HepG2 (cell line): ENCODE data around the gene ARL6IP4. TPM values are rescaled to one million over a fixed set of nuclear protein-coding genes. Genes with fewer than 3 reads are reported as not detected.

Experiments
- E2F5 ChIP-seq: sonication (generic); formaldehyde crosslinking; conservative IDR thresholded peaks from 2 replicates; pipeline ENCODE4 v1.4.0; 2020; ENCODE audit warnings: missing genetic modification reagents
- HHEX ChIP-seq: IDR thresholded peaks from 2 replicates; pipeline ENCODE4 v1.6.1; 2016; ENCODE audit warnings: control low read depth
- IKZF4 ChIP-seq: sonication (generic); formaldehyde crosslinking; IDR thresholded peaks from 2 replicates; pipeline ENCODE4 v1.5.1; 2020; ENCODE audit warnings: borderline replicate concordance, mild to moderate bottlenecking, low read depth, missing genetic modification reagents; ENCODE audit errors: not compliant biosample characterization
- MED1 ChIP-seq: sonication (generic); formaldehyde crosslinking; IDR thresholded peaks from 2 replicates; pipeline ENCODE4 v1.4.0; 2020; ENCODE audit warnings: missing genetic modification reagents
- MEIS1 ChIP-seq: sonication (generic); formaldehyde crosslinking; IDR thresholded peaks from 2 replicates; pipeline ENCODE4 v1.9.0; 2021; ENCODE audit warnings: mild to moderate bottlenecking, missing genetic modification reagents, moderate library complexity, borderline replicate concordance
- MYC ChIP-seq: sonication (generic); formaldehyde crosslinking; IDR thresholded peaks from 2 replicates; pipeline ENCODE4 v1.9.0; 2021; ENCODE audit warnings: missing genetic modification reagents, borderline replicate concordance
- ONECUT2 ChIP-seq: sonication (generic); formaldehyde crosslinking; IDR thresholded peaks from 2 replicates; pipeline ENCODE4 v1.4.0; 2020; ENCODE audit warnings: missing genetic modification reagents
- SATB2 ChIP-seq: sonication (generic); formaldehyde crosslinking; IDR thresholded peaks from 2 replicates; pipeline ENCODE4 v1.5.0; 2020; ENCODE audit warnings: missing genetic modification reagents
- TARDBP ChIP-seq: sonication (generic); formaldehyde crosslinking; IDR thresholded peaks from 2 replicates; pipeline ENCODE4 v1.8.0; 2022; ENCODE audit warnings: mild to moderate bottlenecking, missing genetic modification reagents
- TBP ChIP-seq: sonication (generic); formaldehyde crosslinking; IDR thresholded peaks from 2 replicates; pipeline ENCODE4 v1.5.0; 2020; ENCODE audit warnings: missing genetic modification reagents
- WIZ ChIP-seq: sonication (generic); formaldehyde crosslinking; IDR thresholded peaks from 2 replicates; pipeline ENCODE4 v1.5.1; 2020; ENCODE audit warnings: mild to moderate bottlenecking, missing genetic modification reagents
- ZMAT3 ChIP-seq: sonication (generic); formaldehyde crosslinking; conservative IDR thresholded peaks from 2 replicates; pipeline ENCODE4 v1.7.0; 2021; ENCODE audit warnings: missing genetic modification reagents
- ZNF24 ChIP-seq: fragments of 450-650 bp; IDR thresholded peaks from 2 replicates; pipeline ENCODE4 v1.6.1; 2017; ENCODE audit warnings: antibody characterized with exemption, mild to moderate bottlenecking
- ZNF282 ChIP-seq: fragments of 450-650 bp; IDR thresholded peaks from 2 replicates; pipeline ENCODE4 v1.6.1; 2018; ENCODE audit not compliant: partially characterized antibody
- ZNF333 ChIP-seq: sonication (generic); formaldehyde crosslinking; IDR thresholded peaks from 2 replicates; pipeline ENCODE4 v1.4.0; 2020; ENCODE audit warnings: mild to moderate bottlenecking, missing genetic modification reagents, borderline replicate concordance
- ZNF33A ChIP-seq: sonication (generic); formaldehyde crosslinking; IDR thresholded peaks from 2 replicates; pipeline ENCODE4 v1.5.1; 2020; ENCODE audit warnings: missing genetic modification reagents, mild to moderate bottlenecking, moderate library complexity, borderline replicate concordance
- ZNF350 ChIP-seq: sonication (generic); formaldehyde crosslinking; IDR thresholded peaks from 2 replicates; pipeline ENCODE4 v1.4.0; 2020; ENCODE audit warnings: mild to moderate bottlenecking, low read depth, missing genetic modification reagents, borderline replicate concordance
- ZNF383 ChIP-seq: sonication (generic); formaldehyde crosslinking; IDR thresholded peaks from 2 replicates; pipeline ENCODE4 v1.4.0; 2020; ENCODE audit warnings: missing genetic modification reagents, mild to moderate bottlenecking, borderline replicate concordance
- ZNF460 ChIP-seq: sonication (generic); formaldehyde crosslinking; IDR thresholded peaks from 2 replicates; pipeline ENCODE4 v1.5.1; 2020; ENCODE audit warnings: missing genetic modification reagents, mild to moderate bottlenecking, borderline replicate concordance
- ZNF547 ChIP-seq: sonication (generic); formaldehyde crosslinking; IDR thresholded peaks from 2 replicates; pipeline ENCODE4 v1.5.1; 2020; ENCODE audit warnings: mild to moderate bottlenecking, missing genetic modification reagents
- ZNF580 ChIP-seq: IDR thresholded peaks from 2 replicates; pipeline ENCODE4 v1.6.1; 2016; ENCODE audit warnings: low read depth, borderline replicate concordance
- ZSCAN12 ChIP-seq: sonication (generic); formaldehyde crosslinking; IDR thresholded peaks from 2 replicates; pipeline ENCODE4 v1.9.0; 2021; ENCODE audit warnings: mild to moderate bottlenecking, missing genetic modification reagents
- ZSCAN21 ChIP-seq: sonication (generic); formaldehyde crosslinking; IDR thresholded peaks from 2 replicates; pipeline ENCODE4 v1.8.0; 2022; ENCODE audit warnings: mild to moderate bottlenecking, missing genetic modification reagents, moderate library complexity, borderline replicate concordance
- polyA plus RNA-seq, 8 experiments: library from polyadenylated mRNA; depleted of rRNA in 3 of 8; stranded (reverse) in 7 of 8; unstranded in 1 of 8; fragments of >200 nt; fragmentation: Illumina TruSeq in 4 of 8; extraction: Trizol in 4 of 8; gene quantifications; 2 replicates each; pipeline versions ENCODE4 v1.2.1 to v1.2.3, GENCODE V29; 2011 to 2016; ENCODE audit warnings: low read depth in 4 of 8, missing spikeins in 1 of 8, mixed read lengths in 1 of 8; ENCODE audit not compliant: insufficient read depth in 1 of 8
- total RNA-seq, 5 experiments: library from RNA; depleted of rRNA; stranded (reverse); fragments of >200 nt; fragmentation: Illumina TruSeq; extraction: Trizol; gene quantifications; 2 replicates each; pipeline ENCODE4 v1.2.3, GENCODE V29; 2016; ENCODE audit warnings: low read depth in 1 of 5
- TF ChIP-seq, protein P1 (sequence below): sonication (generic); formaldehyde crosslinking; IDR thresholded peaks from 2 replicates; pipeline ENCODE4; 2020; ENCODE audit warnings: missing genetic modification reagents, mild to moderate bottlenecking, borderline replicate concordance
- TF ChIP-seq, protein P2 (sequence below): sonication (generic); formaldehyde crosslinking; IDR thresholded peaks from 2 replicates; pipeline ENCODE4 v1.8.0; 2022; ENCODE audit warnings: missing genetic modification reagents, mild to moderate bottlenecking, inconsistent platforms, borderline replicate concordance

The ARL6IP4 gene
- total and polyA plus RNA-seq, 2 of the 13 experiments (the other 11 are each of a cell fraction or from before 2014, with no cell fraction given) = 155 to 220 TPM

- TF ChIP-seq IKZF4 (CRISPR knock-in tag) = peak; percentile 31
- peak; percentile 89 for TF ChIP-seq MYC (CRISPR knock-in tag)
- TF ChIP-seq TBP = no peak
- peak; percentile 82; the same call in 1 of the 2 replicates for TF ChIP-seq ZNF580 (CRISPR knock-in tag)
- TF ChIP-seq, protein P1, sequence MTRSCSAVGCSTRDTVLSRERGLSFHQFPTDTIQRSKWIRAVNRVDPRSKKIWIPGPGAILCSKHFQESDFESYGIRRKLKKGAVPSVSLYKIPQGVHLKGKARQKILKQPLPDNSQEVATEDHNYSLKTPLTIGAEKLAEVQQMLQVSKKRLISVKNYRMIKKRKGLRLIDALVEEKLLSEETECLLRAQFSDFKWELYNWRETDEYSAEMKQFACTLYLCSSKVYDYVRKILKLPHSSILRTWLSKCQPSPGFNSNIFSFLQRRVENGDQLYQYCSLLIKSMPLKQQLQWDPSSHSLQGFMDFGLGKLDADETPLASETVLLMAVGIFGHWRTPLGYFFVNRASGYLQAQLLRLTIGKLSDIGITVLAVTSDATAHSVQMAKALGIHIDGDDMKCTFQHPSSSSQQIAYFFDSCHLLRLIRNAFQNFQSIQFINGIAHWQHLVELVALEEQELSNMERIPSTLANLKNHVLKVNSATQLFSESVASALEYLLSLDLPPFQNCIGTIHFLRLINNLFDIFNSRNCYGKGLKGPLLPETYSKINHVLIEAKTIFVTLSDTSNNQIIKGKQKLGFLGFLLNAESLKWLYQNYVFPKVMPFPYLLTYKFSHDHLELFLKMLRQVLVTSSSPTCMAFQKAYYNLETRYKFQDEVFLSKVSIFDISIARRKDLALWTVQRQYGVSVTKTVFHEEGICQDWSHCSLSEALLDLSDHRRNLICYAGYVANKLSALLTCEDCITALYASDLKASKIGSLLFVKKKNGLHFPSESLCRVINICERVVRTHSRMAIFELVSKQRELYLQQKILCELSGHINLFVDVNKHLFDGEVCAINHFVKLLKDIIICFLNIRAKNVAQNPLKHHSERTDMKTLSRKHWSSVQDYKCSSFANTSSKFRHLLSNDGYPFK = no peak; the same call in 1 of the 2 replicates
- peak; percentile 88 for TF ChIP-seq TARDBP (CRISPR knock-in tag)
- no peak for TF ChIP-seq ZNF383 (CRISPR knock-in tag)
- 0 out of 2 replicates have a peak, but pooled peaks have one; percentile 8 for TF ChIP-seq ZNF24
- TF ChIP-seq WIZ (CRISPR knock-in tag) = no peak
- peak; percentile 90 for TF ChIP-seq ZMAT3
- TF ChIP-seq ZNF350 (CRISPR knock-in tag) = peak; percentile 94; the same call in 1 of the 2 replicates
- no peak for TF ChIP-seq ONECUT2 (CRISPR knock-in tag)
- peak; percentile 86 for TF ChIP-seq MED1 (CRISPR knock-in tag)
- TF ChIP-seq ZNF282 = no peak
- TF ChIP-seq, protein P2, sequence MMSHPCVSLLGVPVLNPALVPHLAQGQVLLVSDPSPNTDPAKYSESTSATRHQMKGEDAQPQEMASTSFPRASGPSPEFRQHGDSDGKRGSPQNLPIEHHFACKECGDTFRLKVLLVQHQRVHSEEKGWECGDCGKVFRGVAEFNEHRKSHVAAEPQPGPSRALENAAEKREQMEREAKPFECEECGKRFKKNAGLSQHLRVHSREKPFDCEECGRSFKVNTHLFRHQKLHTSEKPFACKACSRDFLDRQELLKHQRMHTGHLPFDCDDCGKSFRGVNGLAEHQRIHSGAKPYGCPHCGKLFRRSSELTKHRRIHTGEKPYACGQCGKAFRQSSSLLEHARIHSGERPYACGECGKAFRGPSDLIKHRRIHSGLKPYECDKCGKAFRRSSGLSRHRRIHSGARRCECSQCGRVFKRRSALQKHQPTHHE (CRISPR knock-in tag) = no peak; the same call in 1 of the 2 replicates
- TF ChIP-seq ZSCAN12 (CRISPR knock-in tag) = no peak
- no peak for TF ChIP-seq SATB2
- no peak for TF ChIP-seq HHEX
- TF ChIP-seq ZNF33A (CRISPR knock-in tag) = no peak
- TF ChIP-seq MEIS1 = no peak
- TF ChIP-seq ZSCAN21 (CRISPR knock-in tag) = peak; percentile 57; the same call in 1 of the 2 replicates
- peak; percentile 61; the same call in 1 of the 2 replicates for TF ChIP-seq ZNF460 (CRISPR knock-in tag)
- 0 out of 2 replicates have a peak, but pooled peaks have one; percentile 73 for TF ChIP-seq ZNF547
- no peak for TF ChIP-seq E2F5 (CRISPR knock-in tag)
- 0 out of 2 replicates have a peak, but pooled peaks have one; percentile 76 for TF ChIP-seq ZNF333
These were observed 4.3 kb downstream of the ARL6IP4 start (continued) for GRCh38 chr12:122984612-122985337.
